Caco-2 (cell line): ENCODE measurements around the gene AGBL3. TPM values are rescaled to one million over a fixed set of nuclear protein-coding genes. Genes with fewer than 3 reads are reported as not detected.

Experiments used
- BruUV-seq: library from RNA; stranded (reverse); fragments of 400-500 nt; replicated peaks from 2 replicates; lab custom pipeline; 2021; lab: Mats Ljungman, UMichigan
- CTCF ChIA-PET: fragments of 300-600 bp; sonication (Branson Sonifier 250); formaldehyde crosslinking; loops from one replicate; lab custom pipeline; 2022; ENCODE audit warnings: antibody characterized with exemption; lab: Charles Lee
- POLR2A ChIA-PET: fragments of 300-600 bp; sonication (Branson Sonifier 250); formaldehyde crosslinking; loops from one replicate; lab custom pipeline; 2022; ENCODE audit warnings: antibody characterized with exemption; lab: Charles Lee
- DNase-seq, 2 experiments: peaks; one replicate each; pipeline versions ENCODE4 v3.0.0 to v3.0.0-alpha.2; 2020 to 2022
- H3K27me3 ChIP-seq: replicated peaks from 2 replicates; pipeline ENCODE4 v1.6.0; 2011; ENCODE audit warnings: low read length; ENCODE audit not compliant: control insufficient read depth, insufficient read depth
- H3K36me3 ChIP-seq: 2 replicates; pipeline ENCODE4 v1.5.1; 2011; ENCODE audit warnings: low read length; ENCODE audit not compliant: control insufficient read depth, insufficient read depth
- H3K4me1 ChIP-seq: fragments of 250-450 bp; sonication (Bioruptor Pico); 2 replicates; pipeline ENCODE4 v1.5.1; 2020; ENCODE audit warnings: mild to moderate bottlenecking
- H3K4me3 ChIP-seq: 2 replicates; pipeline ENCODE4 v1.5.1; 2011; ENCODE audit warnings: low read depth, mild to moderate bottlenecking, control low read depth, low read length
- H3K9me3 ChIP-seq: fragments of 250-450 bp; sonication (Bioruptor Pico); 2 replicates; pipeline ENCODE4 v1.5.1; 2020; ENCODE audit warnings: mild to moderate bottlenecking, moderate library complexity
- H3K27ac Mint-ChIP-seq: one replicate; pipeline ENCODE4 v1.8.0; 2022; ENCODE audit warnings: mixed read lengths; ENCODE audit not compliant: unreplicated experiment
- H3K27me3 Mint-ChIP-seq: one replicate; pipeline ENCODE4 v1.8.0; 2022; ENCODE audit warnings: mixed read lengths; ENCODE audit not compliant: insufficient read depth, unreplicated experiment
- H3K36me3 Mint-ChIP-seq: one replicate; pipeline ENCODE4 v1.8.0; 2022; ENCODE audit warnings: mild to moderate bottlenecking, mixed read lengths; ENCODE audit not compliant: insufficient read depth, unreplicated experiment
- H3K4me1 Mint-ChIP-seq: one replicate; pipeline ENCODE4 v1.8.0; 2022; ENCODE audit warnings: low read depth, mixed read lengths; ENCODE audit not compliant: unreplicated experiment
- H3K4me3 Mint-ChIP-seq: one replicate; pipeline ENCODE4 v1.8.0; 2022; ENCODE audit warnings: mild to moderate bottlenecking, moderate library complexity, mixed read lengths; ENCODE audit not compliant: unreplicated experiment
- H3K9me3 Mint-ChIP-seq: one replicate; pipeline ENCODE4 v1.8.0; 2022; ENCODE audit warnings: mixed read lengths; ENCODE audit not compliant: unreplicated experiment
- intact Hi-C: fragments of 100-400 bp; cut with micrococcal nuclease; formaldehyde crosslinking; loops from one replicate; pipeline ENCODE4 v1.10.0; 2022; ENCODE audit not compliant: unreplicated experiment
- total RNA-seq: library from RNA; stranded (reverse); gene quantifications from 2 replicates; pipeline ENCODE4 v1.2.3, GENCODE V29; 2022
- TF ChIP-seq, protein P1 (sequence below), 2 experiments: fragments of 200-600 bp in 1 of 2; IDR thresholded peaks; 1 replicate in 1 of 2; 2 replicates in 1 of 2; pipeline versions ENCODE4 v1.5.1 to v1.8.0; 2011 to 2022; ENCODE audit warnings: antibody characterized with exemption in 1 of 2, control low read depth in 1 of 2, inconsistent platforms in 1 of 2, low read depth in 1 of 2, low read length in 1 of 2, mild to moderate bottlenecking in 1 of 2, moderate library complexity in 1 of 2; ENCODE audit not compliant: insufficient read depth in 1 of 2, severe bottlenecking in 1 of 2, unreplicated experiment in 1 of 2

The AGBL3 gene
- total RNA-seq, 1 experiment from 2014 or later, result 6.1 TPM

DNA sequence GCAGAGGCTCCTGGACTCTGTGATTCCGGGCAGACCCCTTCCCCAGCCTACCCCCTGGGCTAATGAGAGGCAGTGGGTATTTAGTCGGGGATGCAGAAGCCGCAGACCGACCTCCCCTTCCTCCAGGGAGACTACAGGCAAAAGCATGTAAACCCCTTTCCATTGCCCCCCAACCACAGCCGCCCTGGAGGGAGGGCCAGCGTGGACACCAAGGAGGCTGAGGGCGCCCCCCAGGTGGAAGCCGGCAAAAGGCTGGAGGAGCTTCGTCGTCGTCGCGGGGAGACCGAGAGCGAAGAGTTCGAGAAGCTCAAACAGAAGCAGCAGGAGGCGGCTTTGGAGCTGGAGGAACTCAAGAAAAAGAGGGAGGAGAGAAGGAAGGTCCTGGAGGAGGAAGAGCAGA lies 39.0 kb upstream of the AGBL3 start:
- no peak for DNase-seq
- peaks cover 36% of the 10 kb centered on the region for H3K4me1 ChIP-seq
- TF ChIP-seq, protein P1, sequence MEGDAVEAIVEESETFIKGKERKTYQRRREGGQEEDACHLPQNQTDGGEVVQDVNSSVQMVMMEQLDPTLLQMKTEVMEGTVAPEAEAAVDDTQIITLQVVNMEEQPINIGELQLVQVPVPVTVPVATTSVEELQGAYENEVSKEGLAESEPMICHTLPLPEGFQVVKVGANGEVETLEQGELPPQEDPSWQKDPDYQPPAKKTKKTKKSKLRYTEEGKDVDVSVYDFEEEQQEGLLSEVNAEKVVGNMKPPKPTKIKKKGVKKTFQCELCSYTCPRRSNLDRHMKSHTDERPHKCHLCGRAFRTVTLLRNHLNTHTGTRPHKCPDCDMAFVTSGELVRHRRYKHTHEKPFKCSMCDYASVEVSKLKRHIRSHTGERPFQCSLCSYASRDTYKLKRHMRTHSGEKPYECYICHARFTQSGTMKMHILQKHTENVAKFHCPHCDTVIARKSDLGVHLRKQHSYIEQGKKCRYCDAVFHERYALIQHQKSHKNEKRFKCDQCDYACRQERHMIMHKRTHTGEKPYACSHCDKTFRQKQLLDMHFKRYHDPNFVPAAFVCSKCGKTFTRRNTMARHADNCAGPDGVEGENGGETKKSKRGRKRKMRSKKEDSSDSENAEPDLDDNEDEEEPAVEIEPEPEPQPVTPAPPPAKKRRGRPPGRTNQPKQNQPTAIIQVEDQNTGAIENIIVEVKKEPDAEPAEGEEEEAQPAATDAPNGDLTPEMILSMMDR (IDR thresholded peaks at IDR 0.05; ENCODE audit: insufficient read depth in 1 of 2, low read depth in 1 of 2, low read length in 1 of 2, severe bottlenecking in 1 of 2, unreplicated experiment in 1 of 2), result no peak
- H3K27me3 ChIP-seq, result no peaks in the 10 kb centered on the region
- CTCF ChIA-PET, result no interaction called here
- POLR2A ChIA-PET, result no interaction called here
- Mint-ChIP-seq H3K4me3 (peak overlapping the region; percentile 23), H3K36me3 (peaks cover 93% of the 10 kb centered on the region), H3K4me1 (peaks cover 51% of the 10 kb centered on the region), H3K27me3 (no peaks in the 10 kb centered on the region), H3K27ac (peak overlapping the region; percentile 36), H3K9me3 (no peaks in the 10 kb centered on the region)
- no TSS peak for BruUV-seq
- no peak overlapping the region for H3K4me3 ChIP-seq
- intact Hi-C loops, result loop anchor here (10.0 kb wide), 1 partner anchor 513 kb away; no protein-coding TSS in a partner anchor
- H3K36me3 ChIP-seq, result no peaks in the 10 kb centered on the region; the same call in 1 of the 2 replicates
- no peaks in the 10 kb centered on the region for H3K9me3 ChIP-seq

DNA sequence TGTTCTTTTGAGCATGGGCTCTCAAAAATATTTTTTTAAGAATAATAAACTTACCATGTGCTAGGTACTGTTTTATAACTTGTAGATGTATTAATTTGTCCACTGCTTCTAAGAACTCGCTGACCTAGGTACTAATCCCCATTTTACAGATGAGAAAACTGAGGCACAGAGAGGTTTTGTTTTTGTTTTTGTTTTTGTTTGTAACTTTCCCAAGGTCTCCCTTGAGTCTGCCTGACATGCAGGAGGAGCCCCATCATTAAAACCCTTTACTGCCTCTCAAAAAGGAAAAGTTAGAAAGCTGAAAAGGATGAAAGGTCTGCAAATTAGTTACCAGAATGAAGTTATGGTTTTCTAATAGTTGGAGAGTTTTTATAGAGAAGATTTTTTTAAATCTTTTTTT lies 38.5 kb upstream of the AGBL3 start:
- Mint-ChIP-seq H3K27ac (peak overlapping the region; percentile 36), H3K9me3 (no peaks in the 10 kb centered on the region), H3K27me3 (no peaks in the 10 kb centered on the region), H3K36me3 (peaks cover 91% of the 10 kb centered on the region), H3K4me3 (peak overlapping the region; percentile 23), H3K4me1 (peaks cover 46% of the 10 kb centered on the region)
- TF ChIP-seq, protein P1 (IDR thresholded peaks at IDR 0.05; ENCODE audit: insufficient read depth in 1 of 2, low read depth in 1 of 2, low read length in 1 of 2, severe bottlenecking in 1 of 2, unreplicated experiment in 1 of 2), result no peak
- no peaks in the 10 kb centered on the region for H3K9me3 ChIP-seq
- intact Hi-C loops, result loop anchor here (10.0 kb wide), 1 partner anchor 513 kb away; no protein-coding TSS in a partner anchor
- H3K4me3 ChIP-seq, result no peak overlapping the region
- ChIA-PET CTCF (no interaction called here), POLR2A (no interaction called here)
- no peaks in the 10 kb centered on the region; the same call in 1 of the 2 replicates for H3K36me3 ChIP-seq
- H3K27me3 ChIP-seq, result no peaks in the 10 kb centered on the region
- no peak for DNase-seq
- H3K4me1 ChIP-seq, result peaks cover 31% of the 10 kb centered on the region
- BruUV-seq, result no TSS peak

DNA sequence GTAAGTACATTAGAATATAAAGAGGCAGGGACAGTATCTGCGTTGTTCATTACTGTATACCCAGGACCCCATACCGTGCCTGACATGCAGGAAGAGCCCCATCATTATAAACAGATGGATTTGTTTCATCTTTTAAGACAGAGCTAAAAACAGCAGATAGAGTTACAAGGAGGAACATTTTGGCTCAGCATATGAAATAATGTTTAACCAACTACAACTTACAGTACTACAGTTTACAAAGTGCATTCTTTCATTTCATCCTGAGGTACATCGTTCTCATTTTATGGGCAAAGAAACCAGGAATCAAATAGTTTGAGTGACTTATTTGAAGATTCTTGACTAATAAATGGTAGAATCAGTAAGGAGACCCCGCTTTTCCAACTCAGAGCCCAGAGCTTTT lies 38.1 kb upstream of the AGBL3 start:
- ChIA-PET CTCF (interaction anchor here (1.0 kb wide), 1 partner anchor 69 kb away, joined by 4 read pairs; no protein-coding TSS in a partner anchor), POLR2A (no interaction called here)
- Mint-ChIP-seq H3K9me3 (no peaks in the 10 kb centered on the region), H3K36me3 (peaks cover 91% of the 10 kb centered on the region), H3K4me1 (peaks cover 42% of the 10 kb centered on the region), H3K4me3 (no peak overlapping the region), H3K27me3 (no peaks in the 10 kb centered on the region), H3K27ac (peak overlapping the region; percentile 55)
- intact Hi-C loops, result loop anchor here (10.0 kb wide), 1 partner anchor 513 kb away; no protein-coding TSS in a partner anchor
- no peaks in the 10 kb centered on the region for H3K9me3 ChIP-seq
- no peak for DNase-seq
- H3K36me3 ChIP-seq, result no peaks in the 10 kb centered on the region; the same call in 1 of the 2 replicates
- BruUV-seq, result no TSS peak
- H3K27me3 ChIP-seq, result no peaks in the 10 kb centered on the region
- H3K4me1 ChIP-seq, result peaks cover 29% of the 10 kb centered on the region
- H3K4me3 ChIP-seq, result no peak overlapping the region
- TF ChIP-seq, protein P1 (IDR thresholded peaks at IDR 0.05; ENCODE audit: insufficient read depth in 1 of 2, low read depth in 1 of 2, low read length in 1 of 2, severe bottlenecking in 1 of 2, unreplicated experiment in 1 of 2), result no peak
